PC-3 (cell line): ENCODE data around the gene CA7. TPM values are rescaled to one million over a fixed set of nuclear protein-coding genes. Genes with fewer than 3 reads are reported as not detected.

Experiments
- ATAC-seq: fragments of 200-7000 bp; cut with Tn5 transposase; 2 replicates; pipeline ENCODE4 v1.9.1; 2020; ENCODE audit warnings: mild to moderate bottlenecking, moderate library complexity
- BruUV-seq: library from RNA; stranded (reverse); fragments of 400-500 nt; replicated peaks from 2 replicates; lab custom pipeline; 2021; lab: Mats Ljungman, UMichigan
- CTCF ChIA-PET: fragments of 300-600 bp; sonication (Branson Sonifier 250); formaldehyde crosslinking; loops from one replicate; lab custom pipeline; 2022; ENCODE audit warnings: antibody characterized with exemption; lab: Charles Lee
- POLR2A ChIA-PET: fragments of 300-600 bp; sonication (Branson Sonifier 250); formaldehyde crosslinking; loops from one replicate; lab custom pipeline; 2022; ENCODE audit warnings: antibody characterized with exemption; ENCODE audit not compliant: unreplicated experiment; lab: Charles Lee
- DNase-seq: peaks from one replicate; pipeline ENCODE4 v3.0.0-alpha.2; 2015
- H2AFZ ChIP-seq: fragments of 300-600 bp; sonication (generic); 2 replicates; pipeline ENCODE4 v1.6.0; 2016; ENCODE audit warnings: antibody characterized with exemption, low read length
- H3F3A ChIP-seq: fragments of 300-600 bp; sonication (generic); one replicate; pipeline ENCODE4 v1.6.0; 2017; ENCODE audit warnings: antibody characterized with exemption, low read length, control low read depth, mild to moderate bottlenecking; ENCODE audit not compliant: unreplicated experiment
- H3K27ac ChIP-seq: fragments of 300-600 bp; sonication (generic); 2 replicates; pipeline ENCODE4 v1.5.1; 2016; ENCODE audit warnings: mild to moderate bottlenecking, low read length
- H3K27me3 ChIP-seq: fragments of 300-600 bp; sonication (generic); 2 replicates; pipeline ENCODE4 v1.6.1; 2016; ENCODE audit warnings: low read length, mixed read lengths
- H3K36me3 ChIP-seq: fragments of 300-600 bp; sonication (generic); 2 replicates; pipeline ENCODE4 v1.6.1; 2016; ENCODE audit warnings: low read depth, mixed run types, low read length, mixed read lengths
- H3K4me1 ChIP-seq: fragments of 300-600 bp; sonication (generic); 2 replicates; pipeline ENCODE4 v1.5.1; 2016; ENCODE audit warnings: low read length; ENCODE audit not compliant: insufficient read depth
- H3K4me2 ChIP-seq: fragments of 300-600 bp; sonication (generic); 2 replicates; pipeline ENCODE4 v1.6.0; 2016; ENCODE audit warnings: low read length
- H3K4me3 ChIP-seq: fragments of 300-600 bp; sonication (generic); 2 replicates; pipeline ENCODE4 v1.5.1; 2016; ENCODE audit warnings: mild to moderate bottlenecking, low read length, mixed read lengths
- H3K79me2 ChIP-seq: fragments of 300-600 bp; sonication (generic); 2 replicates; pipeline ENCODE4 v1.6.1; 2017; ENCODE audit warnings: low read length, mixed read lengths
- H3K9ac ChIP-seq: fragments of 300-600 bp; sonication (generic); 2 replicates; pipeline ENCODE4 v1.6.0; 2016; ENCODE audit warnings: mild to moderate bottlenecking, low read length
- H3K9me2 ChIP-seq: fragments of 300-600 bp; sonication (generic); replicated peaks from 2 replicates; pipeline ENCODE4 v1.6.1; 2016; ENCODE audit warnings: mixed run types, low read length, mixed read lengths
- H3K9me3 ChIP-seq: fragments of 300-600 bp; sonication (generic); 2 replicates; pipeline ENCODE4 v1.6.1; 2016; ENCODE audit warnings: low read length, mixed read lengths
- H4K20me1 ChIP-seq: fragments of 300-600 bp; sonication (generic); 2 replicates; pipeline ENCODE4 v1.6.1; 2016; ENCODE audit warnings: low read length, mixed read lengths
- EZH2 ChIP-seq: fragments of 300-600 bp; sonication (generic); IDR thresholded peaks from one replicate; pipeline ENCODE4 v1.6.1; 2017; ENCODE audit warnings: antibody characterized with exemption, mild to moderate bottlenecking, low read length; ENCODE audit not compliant: unreplicated experiment
- EZH2phosphoT487 ChIP-seq: fragments of 300-600 bp; sonication (generic); IDR thresholded peaks from 2 replicates; pipeline ENCODE4 v1.6.1; 2018; ENCODE audit warnings: mild to moderate bottlenecking, antibody characterized with exemption, low read length, borderline replicate concordance
- intact Hi-C: fragments of 100-400 bp; cut with micrococcal nuclease; formaldehyde crosslinking; loops from 2 replicates; pipeline ENCODE4 v1.9.0; 2023
- total RNA-seq: library from RNA; depleted of rRNA; stranded (reverse); fragments of >200 nt; gene quantifications from 2 replicates; pipeline ENCODE4 v1.2.3, GENCODE V29; 2014; rRNA removed
- TF ChIP-seq, protein P1 (sequence below): fragments of 300-600 bp; sonication (generic); conservative IDR thresholded peaks from 2 replicates; pipeline ENCODE4 v1.5.1; 2017; ENCODE audit warnings: antibody characterized with exemption, low read depth, mild to moderate bottlenecking, low read length

Gene CA7
- total RNA-seq, 1 experiment from 2014 or later: not detected

GRCh38 chr16:66901626-66902025 lies 57.4 kb downstream of the CA7 start:
- DNase-seq: no peak
- intact Hi-C loops: no loop called here

GRCh38 chr16:66902648-66903543 lies 58.7 kb downstream of the CA7 start:
- no peak for DNase-seq
- no TSS peak for BruUV-seq
- Histone ChIP-seq H3K27me3 (no peaks in the 10 kb centered on the region), H2AFZ (no peak overlapping the region), H3K9ac (no peak overlapping the region), H3K4me1 (peaks cover 4% of the 10 kb centered on the region; the same call in 1 of the 2 replicates), H3K9me2 (no peaks in the 10 kb centered on the region), H3K27ac (no peak overlapping the region), H3K9me3 (no peaks in the 10 kb centered on the region), H3K36me3 (no peaks in the 10 kb centered on the region), H3K79me2 (no peaks in the 10 kb centered on the region), H3F3A (no peaks in the 10 kb centered on the region), H3K4me2 (no peak overlapping the region), H4K20me1 (no peaks in the 10 kb centered on the region), H3K4me3 (no peak overlapping the region)
- TF ChIP-seq, protein P1, sequence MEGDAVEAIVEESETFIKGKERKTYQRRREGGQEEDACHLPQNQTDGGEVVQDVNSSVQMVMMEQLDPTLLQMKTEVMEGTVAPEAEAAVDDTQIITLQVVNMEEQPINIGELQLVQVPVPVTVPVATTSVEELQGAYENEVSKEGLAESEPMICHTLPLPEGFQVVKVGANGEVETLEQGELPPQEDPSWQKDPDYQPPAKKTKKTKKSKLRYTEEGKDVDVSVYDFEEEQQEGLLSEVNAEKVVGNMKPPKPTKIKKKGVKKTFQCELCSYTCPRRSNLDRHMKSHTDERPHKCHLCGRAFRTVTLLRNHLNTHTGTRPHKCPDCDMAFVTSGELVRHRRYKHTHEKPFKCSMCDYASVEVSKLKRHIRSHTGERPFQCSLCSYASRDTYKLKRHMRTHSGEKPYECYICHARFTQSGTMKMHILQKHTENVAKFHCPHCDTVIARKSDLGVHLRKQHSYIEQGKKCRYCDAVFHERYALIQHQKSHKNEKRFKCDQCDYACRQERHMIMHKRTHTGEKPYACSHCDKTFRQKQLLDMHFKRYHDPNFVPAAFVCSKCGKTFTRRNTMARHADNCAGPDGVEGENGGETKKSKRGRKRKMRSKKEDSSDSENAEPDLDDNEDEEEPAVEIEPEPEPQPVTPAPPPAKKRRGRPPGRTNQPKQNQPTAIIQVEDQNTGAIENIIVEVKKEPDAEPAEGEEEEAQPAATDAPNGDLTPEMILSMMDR: no peak
- TF ChIP-seq EZH2phosphoT487 (no peak), EZH2 (no peak)
- no peak for ATAC-seq
- ChIA-PET CTCF (no interaction called here), POLR2A (no interaction called here)
- intact Hi-C loops: no loop called here

More at GRCh38 chr16:66901626-66902025, 57.4 kb downstream of the CA7 start:
- ChIA-PET CTCF (no interaction called here), POLR2A (no interaction called here)
- H3K36me3 ChIP-seq: no peaks in the 10 kb centered on the region
- H3K9ac ChIP-seq: no peak overlapping the region
- H3F3A ChIP-seq: no peaks in the 10 kb centered on the region
- no TSS peak for BruUV-seq
- H3K4me3 ChIP-seq: no peak overlapping the region
- no peak overlapping the region for H3K4me2 ChIP-seq
- no peaks in the 10 kb centered on the region for H3K9me3 ChIP-seq
- H2AFZ ChIP-seq: no peak overlapping the region
- no peaks in the 10 kb centered on the region for H4K20me1 ChIP-seq
- ATAC-seq: no peak
- no peaks in the 10 kb centered on the region for H3K9me2 ChIP-seq
- H3K27ac ChIP-seq: no peak overlapping the region
- H3K79me2 ChIP-seq: no peaks in the 10 kb centered on the region
- H3K27me3 ChIP-seq: no peaks in the 10 kb centered on the region
- TF ChIP-seq, protein P1: no peak
- TF ChIP-seq EZH2phosphoT487 (no peak), EZH2 (no peak)
- H3K4me1 ChIP-seq: peaks cover 4% of the 10 kb centered on the region; the same call in 1 of the 2 replicates

Other genes starting within 250 kb of the CA7 start
- gene CMTM3, start 239.7 kb upstream of the CA7 start, total RNA-seq: 6.4 and 9.5 TPM in 2 replicates
- gene CMTM4, start 147.7 kb upstream of the CA7 start, total RNA-seq: 16.9 and 17.0 TPM in 2 replicates
- 63.9 and 82.8 TPM in 2 replicates for gene DYNC1LI2, start 92.8 kb upstream of the CA7 start, total RNA-seq
- gene TERB1, start 42.8 kb upstream of the CA7 start, total RNA-seq: 0.23 TPM in 1 of 2 replicates, not detected in the other
- gene NAE1, start 13.4 kb upstream of the CA7 start, total RNA-seq: 55.1 and 82.3 TPM in 2 replicates
- 2.8 and 12.7 TPM in 2 replicates for gene PDP2, start 36.1 kb downstream of the CA7 start, total RNA-seq
- gene CDH16, start 74.5 kb downstream of the CA7 start, total RNA-seq: not detected in 2 replicates
- gene RRAD, start 81.1 kb downstream of the CA7 start, total RNA-seq: 1.2 and 2.8 TPM in 2 replicates
- gene CIAO2B, start 90.0 kb downstream of the CA7 start, total RNA-seq: 147 and 172 TPM in 2 replicates
- gene CES2, start 91.1 kb downstream of the CA7 start, total RNA-seq: 15.3 and 15.8 TPM in 2 replicates
- 0.26 and 0.58 TPM in 2 replicates for gene CES3, start 116.9 kb downstream of the CA7 start, total RNA-seq
- gene CES4A, start 144.2 kb downstream of the CA7 start, total RNA-seq: 2.1 and 2.6 TPM in 2 replicates
- gene CBFB, start 184.7 kb downstream of the CA7 start, total RNA-seq: 50.6 and 103 TPM in 2 replicates